Testis (tissue), 3 donors: ENCODE measurements around the gene FDXR. TPM values are rescaled to one million over a fixed set of nuclear protein-coding genes. Genes with fewer than 3 reads are reported as not detected.

Source experiments
- DNase-seq: peaks from one replicate; pipeline ENCODE4 v3.0.0-alpha.2; 2019
- H3K27ac ChIP-seq, 2 donors: fragments of 200-600 bp; sonication (generic); one replicate each; pipeline ENCODE4 v1.5.1; 2019
- H3K27me3 ChIP-seq: fragments of 200-600 bp; sonication (generic); one replicate; pipeline ENCODE4 v1.5.1; 2019
- H3K36me3 ChIP-seq: fragments of 200-600 bp; sonication (generic); one replicate; pipeline ENCODE4 v1.5.1; 2017; ENCODE audit warnings: low read depth; ENCODE audit errors: missing control alignments
- H3K4me1 ChIP-seq: fragments of 200-600 bp; sonication (generic); one replicate; pipeline ENCODE4 v1.5.1; 2019
- H3K4me3 ChIP-seq, 2 donors: fragments of 200-600 bp; sonication (generic); one replicate each; pipeline ENCODE4 v1.5.1; 2017 to 2019
- H3K9me3 ChIP-seq: fragments of 200-600 bp; sonication (generic); one replicate; pipeline ENCODE4 v1.5.1; 2017
- POLR2A ChIP-seq: fragments of 450-650 bp; IDR thresholded peaks from one replicate; pipeline ENCODE4 v1.6.1; 2017; ENCODE audit warnings: antibody characterized with exemption, mild to moderate bottlenecking, moderate library complexity
- WGBS, 2 donors: methylation state at CpG; one replicate each; pipeline ENCODE4 v1.1.5; 2018; 5-methylcytosine and 5-hydroxymethylcytosine counted together
- intact Hi-C: fragments of 100-400 bp; cut with DNase I; formaldehyde crosslinking; loops from one replicate; pipeline ENCODE4 v1.15.1; 2023; ENCODE audit warnings: low total_unique reads
- polyA plus RNA-seq: library from polyadenylated mRNA; stranded (reverse); fragments of 350-450 nt; fragmentation: Illumina TruSeq; extraction: RNeasy Lipid Tissue Mini Kit (QIAGEN cat#74804); gene quantifications from one replicate; pipeline ENCODE4 v1.2.3, GENCODE V29; 2014; ENCODE audit warnings: low read depth, low replicate concordance; ENCODE audit not compliant: insufficient read depth
- total RNA-seq, 2 donors: library from RNA; depleted of rRNA; stranded (reverse); fragments of >200 nt; gene quantifications; one replicate each; pipeline ENCODE4 v1.2.3, GENCODE V29; 2016
- TF ChIP-seq, protein P1 (sequence below), 3 experiments: fragments of 450-650 bp in 2 of 3; fragments of 200-600 bp in 1 of 3; sonication (generic) in 1 of 3; IDR thresholded peaks; one replicate each; pipeline ENCODE4 v1.5.1; 2016 to 2019; ENCODE audit warnings: antibody characterized with exemption in 3 of 3, mild to moderate bottlenecking in 2 of 3, moderate library complexity in 1 of 3

FDXR gene
- total and polyA plus RNA-seq, 3 donors from 2014 or later: 97.1 to 216 (median 204) TPM

DNA sequence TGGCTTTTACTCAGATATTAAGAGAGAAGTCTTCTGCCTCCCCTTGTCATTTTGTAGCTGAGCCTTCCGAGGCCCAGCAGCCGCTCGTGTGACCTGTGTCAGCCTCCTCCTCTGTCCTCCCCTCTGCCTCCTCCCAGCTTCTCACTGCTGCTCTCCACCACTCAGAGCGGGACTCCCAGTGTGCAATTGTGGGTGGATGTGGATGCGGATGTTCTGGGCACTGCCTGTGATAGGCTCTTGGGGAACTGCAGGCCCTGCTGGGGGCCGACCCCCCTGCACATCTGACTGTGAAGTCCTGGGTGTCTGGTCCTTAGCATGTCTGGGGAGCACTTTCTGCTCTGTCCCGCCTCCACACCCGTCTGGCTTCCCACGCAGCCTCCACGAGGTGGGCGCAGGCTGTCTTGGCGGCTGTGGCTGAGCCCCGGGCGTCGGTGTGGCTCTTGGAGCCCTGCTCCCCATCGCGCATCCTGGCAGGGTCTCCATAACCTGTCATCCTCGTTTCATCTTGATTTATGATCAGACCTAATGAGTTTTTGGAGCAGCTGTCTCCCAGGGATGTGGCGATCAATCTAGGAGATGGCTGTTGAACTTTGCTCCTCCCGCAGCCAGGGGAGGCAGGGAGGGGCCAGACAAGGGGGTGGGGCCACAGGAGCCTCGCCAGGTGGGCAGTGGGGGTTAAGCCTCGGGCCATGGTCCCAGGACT is 41.2 kb downstream of the FDXR start:
- Histone ChIP-seq H3K27ac (no peak overlapping the region), H3K27me3 (no peaks in the 10 kb centered on the region), H3K9me3 (no peaks in the 10 kb centered on the region), H3K36me3 (no peaks in the 10 kb centered on the region), H3K4me3 (no peak overlapping the region), H3K4me1 (no peaks in the 10 kb centered on the region)
- no peak for DNase-seq
- intact Hi-C loops: no loop called here
- TF ChIP-seq, protein P1, sequence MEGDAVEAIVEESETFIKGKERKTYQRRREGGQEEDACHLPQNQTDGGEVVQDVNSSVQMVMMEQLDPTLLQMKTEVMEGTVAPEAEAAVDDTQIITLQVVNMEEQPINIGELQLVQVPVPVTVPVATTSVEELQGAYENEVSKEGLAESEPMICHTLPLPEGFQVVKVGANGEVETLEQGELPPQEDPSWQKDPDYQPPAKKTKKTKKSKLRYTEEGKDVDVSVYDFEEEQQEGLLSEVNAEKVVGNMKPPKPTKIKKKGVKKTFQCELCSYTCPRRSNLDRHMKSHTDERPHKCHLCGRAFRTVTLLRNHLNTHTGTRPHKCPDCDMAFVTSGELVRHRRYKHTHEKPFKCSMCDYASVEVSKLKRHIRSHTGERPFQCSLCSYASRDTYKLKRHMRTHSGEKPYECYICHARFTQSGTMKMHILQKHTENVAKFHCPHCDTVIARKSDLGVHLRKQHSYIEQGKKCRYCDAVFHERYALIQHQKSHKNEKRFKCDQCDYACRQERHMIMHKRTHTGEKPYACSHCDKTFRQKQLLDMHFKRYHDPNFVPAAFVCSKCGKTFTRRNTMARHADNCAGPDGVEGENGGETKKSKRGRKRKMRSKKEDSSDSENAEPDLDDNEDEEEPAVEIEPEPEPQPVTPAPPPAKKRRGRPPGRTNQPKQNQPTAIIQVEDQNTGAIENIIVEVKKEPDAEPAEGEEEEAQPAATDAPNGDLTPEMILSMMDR (IDR thresholded peaks at IDR 0.05): no peak
- no peak for TF ChIP-seq POLR2A
- WGBS, 2 donors: 70 to 87% methylated on average over 19 to 22 of the region's 22 CpGs

DNA sequence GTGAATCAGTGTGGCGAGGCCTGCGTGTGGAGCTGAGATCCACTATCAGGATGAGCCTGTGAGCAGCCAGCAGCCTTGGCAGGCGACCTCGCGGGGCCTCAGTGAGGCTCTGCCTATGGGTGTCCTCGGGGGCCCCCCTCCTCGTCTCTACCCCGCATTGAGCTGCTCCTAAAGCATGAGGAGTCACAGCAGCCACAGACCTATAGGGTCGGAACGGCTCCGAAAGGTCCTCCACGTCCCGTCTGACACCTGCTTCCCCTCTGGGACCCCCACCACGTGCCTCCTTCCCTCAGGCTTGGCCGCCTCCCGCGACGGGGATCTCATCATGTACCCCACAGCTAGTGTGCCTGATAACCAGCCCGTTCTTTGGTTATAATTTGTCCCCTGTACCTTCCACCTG is 41.9 kb downstream of the FDXR start:
- Histone ChIP-seq H3K36me3 (no peaks in the 10 kb centered on the region), H3K4me1 (no peaks in the 10 kb centered on the region), H3K27ac (no peak overlapping the region), H3K27me3 (no peaks in the 10 kb centered on the region), H3K9me3 (no peaks in the 10 kb centered on the region), H3K4me3 (no peak overlapping the region)
- intact Hi-C loops: no loop called here
- 80 to 92% methylated on average over 9 to 19 of the region's 19 CpGs for WGBS, 2 donors
- no peak for DNase-seq
- TF ChIP-seq, protein P1 (IDR thresholded peaks at IDR 0.05): no peak
- no peak for TF ChIP-seq POLR2A

GRCh38 chr17:74827800-74828199 is 45.0 kb downstream of the FDXR start:
- H3K4me3 ChIP-seq: no peak overlapping the region
- DNase-seq: no peak
- H3K36me3 ChIP-seq: no peaks in the 10 kb centered on the region
- H3K9me3 ChIP-seq: no peaks in the 10 kb centered on the region
- WGBS, 2 donors: 90 to 96% methylated on average over 9 to 11 of the region's 11 CpGs
- no peak for TF ChIP-seq POLR2A
- TF ChIP-seq, protein P1 (IDR thresholded peaks at IDR 0.05): no peak
- peaks cover 2% of the 10 kb centered on the region for H3K4me1 ChIP-seq
- no peaks in the 10 kb centered on the region for H3K27me3 ChIP-seq
- intact Hi-C loops: no loop called here
- no peak overlapping the region for H3K27ac ChIP-seq

DNA sequence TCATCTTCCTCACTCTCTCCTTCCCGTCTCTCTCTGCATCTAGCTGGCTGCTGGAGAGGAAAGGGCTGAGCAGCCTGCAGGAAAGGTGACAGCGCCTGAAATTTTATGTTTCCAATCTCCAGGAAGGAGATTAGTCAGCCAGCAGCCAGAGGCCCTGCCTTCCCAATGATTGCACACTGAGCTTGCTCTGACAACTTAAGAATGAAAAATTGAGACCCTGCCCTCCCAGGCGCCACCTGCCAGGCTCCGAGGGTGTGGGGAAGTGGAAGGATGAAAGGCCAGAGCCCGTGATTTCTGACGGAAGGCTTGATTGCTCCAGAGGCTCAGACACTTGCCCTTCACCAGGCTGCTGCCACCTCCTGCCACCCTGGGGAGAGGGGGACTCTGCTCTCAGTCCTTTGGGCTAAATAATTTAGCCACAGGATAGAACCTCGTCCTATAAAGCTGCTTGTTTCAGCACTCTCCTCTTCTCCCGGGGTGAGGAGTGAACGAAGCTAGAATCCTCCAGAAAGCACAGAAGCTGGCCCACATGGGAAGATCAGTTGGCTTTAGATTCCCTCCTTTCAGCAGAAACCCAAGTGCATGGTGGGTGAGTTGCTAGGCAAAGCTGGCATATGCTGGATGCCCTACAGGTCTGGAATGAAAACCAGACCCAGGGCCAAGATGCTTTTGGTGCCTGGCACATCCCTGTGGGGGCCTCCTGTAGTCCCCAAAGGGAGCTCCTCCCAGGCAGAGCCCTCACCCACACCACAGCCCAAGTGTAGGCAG is 46.7 kb downstream of the FDXR start:
- no peaks in the 10 kb centered on the region for H3K36me3 ChIP-seq
- TF ChIP-seq, protein P1 (IDR thresholded peaks at IDR 0.05): no peak
- TF ChIP-seq POLR2A: no peak
- no peak overlapping the region for H3K4me3 ChIP-seq
- no peaks in the 10 kb centered on the region for H3K9me3 ChIP-seq
- no peak overlapping the region for H3K27ac ChIP-seq
- 90 to 95% methylated on average over 9 of the region's 9 CpGs for WGBS, 2 donors
- intact Hi-C loops: no loop called here
- no peak for DNase-seq
- peaks cover 2% of the 10 kb centered on the region for H3K4me1 ChIP-seq
- H3K27me3 ChIP-seq: no peaks in the 10 kb centered on the region
